ENCODE data around the gene MACROD2. TPM values are rescaled to one million over a fixed set of nuclear protein-coding genes. Genes with fewer than 3 reads are reported as not detected.

The MACROD2 gene
- total RNA-seq, 2 donors from 2014 or later, result 0.94 to 10.4 TPM

DNA sequence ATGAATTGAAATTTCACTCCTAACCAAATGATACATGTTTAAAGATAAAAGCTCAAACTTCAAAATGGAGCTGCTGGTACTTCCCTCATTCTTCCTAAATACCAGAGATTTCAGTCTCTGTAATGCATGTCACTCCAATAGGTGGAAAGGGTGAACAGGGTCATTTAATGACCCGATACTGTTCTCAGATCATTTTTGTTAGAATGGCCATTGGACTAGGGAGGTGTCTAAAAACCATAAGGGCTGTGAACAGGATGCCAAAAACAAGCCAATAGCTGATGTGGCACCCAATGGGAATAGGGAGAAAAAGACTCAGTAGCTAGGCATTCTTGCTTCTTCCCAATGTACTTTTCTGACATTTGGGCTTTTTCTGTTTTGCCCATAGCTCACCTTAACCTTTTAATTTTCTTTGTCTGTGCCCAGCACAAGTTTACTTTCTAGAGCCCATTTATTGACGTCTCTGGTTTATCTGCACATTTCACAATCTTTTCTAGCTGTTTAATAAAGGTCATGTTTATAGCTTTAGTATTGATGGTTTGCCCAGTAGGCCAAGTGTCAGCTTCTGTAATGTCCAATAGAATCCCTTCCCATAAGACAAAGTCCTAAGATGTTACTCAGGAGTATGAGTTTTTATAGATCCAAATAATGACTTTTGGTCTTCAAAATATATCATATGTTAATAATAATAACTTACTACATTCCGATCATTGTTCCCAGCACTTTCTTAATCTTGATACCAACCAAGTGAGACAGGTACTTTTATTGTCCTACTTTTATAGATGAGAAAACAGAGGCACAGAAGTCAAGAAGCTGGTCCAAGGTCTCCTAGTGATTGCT lies 366.4 kb downstream of the MACROD2 start:
- H3K36me3 ChIP-seq, result no peaks in the 10 kb centered on the region
- DNase-seq (ENCODE audit: low spot score), result no peak
- H3K27ac ChIP-seq, result no peak overlapping the region
- TF ChIP-seq, protein P1, sequence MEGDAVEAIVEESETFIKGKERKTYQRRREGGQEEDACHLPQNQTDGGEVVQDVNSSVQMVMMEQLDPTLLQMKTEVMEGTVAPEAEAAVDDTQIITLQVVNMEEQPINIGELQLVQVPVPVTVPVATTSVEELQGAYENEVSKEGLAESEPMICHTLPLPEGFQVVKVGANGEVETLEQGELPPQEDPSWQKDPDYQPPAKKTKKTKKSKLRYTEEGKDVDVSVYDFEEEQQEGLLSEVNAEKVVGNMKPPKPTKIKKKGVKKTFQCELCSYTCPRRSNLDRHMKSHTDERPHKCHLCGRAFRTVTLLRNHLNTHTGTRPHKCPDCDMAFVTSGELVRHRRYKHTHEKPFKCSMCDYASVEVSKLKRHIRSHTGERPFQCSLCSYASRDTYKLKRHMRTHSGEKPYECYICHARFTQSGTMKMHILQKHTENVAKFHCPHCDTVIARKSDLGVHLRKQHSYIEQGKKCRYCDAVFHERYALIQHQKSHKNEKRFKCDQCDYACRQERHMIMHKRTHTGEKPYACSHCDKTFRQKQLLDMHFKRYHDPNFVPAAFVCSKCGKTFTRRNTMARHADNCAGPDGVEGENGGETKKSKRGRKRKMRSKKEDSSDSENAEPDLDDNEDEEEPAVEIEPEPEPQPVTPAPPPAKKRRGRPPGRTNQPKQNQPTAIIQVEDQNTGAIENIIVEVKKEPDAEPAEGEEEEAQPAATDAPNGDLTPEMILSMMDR (IDR thresholded peaks at IDR 0.05), result no peak
- H3K4me3 ChIP-seq, result no peak overlapping the region
- no peaks in the 10 kb centered on the region for H3K4me1 ChIP-seq
- no peaks in the 10 kb centered on the region for H3K27me3 ChIP-seq
- H3K9me3 ChIP-seq, result peaks cover 0 to 13% of the 10 kb centered on the region in 2 donors

DNA sequence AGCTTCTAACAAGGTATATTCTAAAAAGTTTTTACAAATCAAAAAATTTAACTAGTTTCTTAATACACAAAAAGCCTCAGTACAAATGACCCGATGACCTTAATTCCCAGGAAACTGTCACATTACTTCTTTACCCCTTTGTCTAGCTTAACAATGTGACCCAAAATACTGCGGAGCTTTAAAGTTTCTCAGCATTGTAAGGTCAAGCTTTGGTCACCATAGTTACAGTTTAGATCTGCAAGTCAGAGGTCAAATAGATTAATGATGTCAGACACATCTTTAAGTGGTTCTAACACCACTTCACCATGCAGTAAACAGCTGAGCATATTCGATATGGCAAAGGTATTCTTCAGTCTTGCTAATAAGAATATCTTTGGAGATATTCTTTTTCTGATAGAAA lies 378.9 kb downstream of the MACROD2 start:
- Histone ChIP-seq H3K4me1 (no peaks in the 10 kb centered on the region), H3K27me3 (no peaks in the 10 kb centered on the region), H3K36me3 (no peaks in the 10 kb centered on the region), H3K27ac (no peak overlapping the region), H3K4me3 (no peak overlapping the region), H3K9me3 (no peaks in the 10 kb centered on the region)
- no peak for DNase-seq (ENCODE audit: low spot score)
- TF ChIP-seq, protein P1 (IDR thresholded peaks at IDR 0.05), result no peak

DNA sequence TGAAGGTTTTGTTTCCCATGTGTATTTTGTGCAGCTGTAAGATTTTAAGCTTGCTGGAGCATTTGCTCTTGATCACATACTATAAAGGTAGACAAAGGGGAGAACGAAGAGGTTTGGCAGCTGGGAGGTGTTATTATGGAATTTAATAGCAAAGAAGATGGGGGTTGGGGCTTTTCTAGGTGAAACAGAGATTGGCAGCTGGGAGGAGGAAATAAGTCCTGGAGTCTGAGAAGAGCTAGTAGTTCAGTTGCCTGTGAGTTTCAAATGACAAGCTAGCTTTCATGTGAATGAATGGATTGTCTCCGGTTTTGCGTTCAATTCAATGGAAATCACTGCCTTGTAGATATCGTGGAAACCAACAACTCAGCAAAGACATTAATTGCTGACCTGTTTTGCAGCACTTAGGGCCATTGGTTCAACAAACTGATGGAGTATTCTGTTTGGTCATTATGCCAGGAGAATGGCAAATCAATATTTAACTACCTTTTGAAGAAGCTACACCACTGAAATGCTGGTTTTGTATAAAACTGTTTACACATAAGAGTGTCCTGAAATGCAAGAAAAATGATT lies 380.2 kb downstream of the MACROD2 start:
- no peaks in the 10 kb centered on the region for H3K4me1 ChIP-seq
- no peaks in the 10 kb centered on the region for H3K27me3 ChIP-seq
- H3K4me3 ChIP-seq, result no peak overlapping the region
- TF ChIP-seq, protein P1 (IDR thresholded peaks at IDR 0.05), result no peak
- DNase-seq (ENCODE audit: low spot score), result no peak
- H3K27ac ChIP-seq, result no peak overlapping the region
- no peaks in the 10 kb centered on the region for H3K9me3 ChIP-seq
- no peaks in the 10 kb centered on the region for H3K36me3 ChIP-seq

DNA sequence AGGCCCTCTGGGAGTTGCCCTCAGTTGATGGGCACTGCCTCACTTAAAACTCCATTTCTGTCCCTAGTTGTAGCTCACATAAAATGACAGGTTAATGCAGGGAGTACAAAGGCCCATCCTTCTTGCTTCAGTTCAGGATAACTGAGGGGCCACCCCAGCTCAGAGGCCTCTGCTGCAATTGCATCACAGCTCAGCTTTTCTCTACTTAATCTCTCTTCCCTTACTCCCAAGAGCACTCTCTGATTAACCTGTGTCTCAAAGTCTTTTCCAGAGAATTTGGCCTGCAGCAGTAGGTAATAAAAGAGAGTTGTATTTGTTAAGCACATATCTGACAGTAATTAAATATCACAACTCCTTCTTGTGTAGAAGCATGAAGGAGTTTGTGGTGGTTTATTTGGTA lies 383.0 kb downstream of the MACROD2 start:
- no peak for DNase-seq (ENCODE audit: low spot score)
- H3K4me3 ChIP-seq, result no peak overlapping the region
- no peaks in the 10 kb centered on the region for H3K36me3 ChIP-seq
- TF ChIP-seq, protein P1 (IDR thresholded peaks at IDR 0.05), result no peak
- H3K27ac ChIP-seq, result no peak overlapping the region
- H3K4me1 ChIP-seq, result no peaks in the 10 kb centered on the region
- H3K27me3 ChIP-seq, result no peaks in the 10 kb centered on the region
- H3K9me3 ChIP-seq, result no peaks in the 10 kb centered on the region

DNA sequence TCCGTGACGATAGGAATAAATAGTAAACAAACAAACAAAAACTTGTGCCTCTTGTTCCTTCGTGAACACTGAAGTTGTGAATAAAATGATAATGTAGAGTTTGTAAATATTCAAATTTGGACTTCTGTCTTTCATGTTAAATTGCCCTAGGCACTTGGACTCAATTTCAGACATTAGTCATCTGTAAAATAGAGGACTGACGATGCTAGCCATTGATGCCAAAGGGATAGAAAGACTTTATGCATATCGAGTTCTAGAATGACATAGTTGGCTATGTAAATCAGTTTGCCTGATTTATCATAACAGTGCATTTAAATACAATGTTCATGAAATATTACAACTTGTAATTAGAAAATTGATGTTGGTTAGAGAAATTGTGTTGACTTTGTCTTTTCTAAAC lies 388.0 kb downstream of the MACROD2 start:
- H3K36me3 ChIP-seq, result no peaks in the 10 kb centered on the region
- TF ChIP-seq, protein P1 (IDR thresholded peaks at IDR 0.05), result no peak
- no peak overlapping the region for H3K4me3 ChIP-seq
- H3K27me3 ChIP-seq, result no peaks in the 10 kb centered on the region
- H3K27ac ChIP-seq, result no peak overlapping the region
- DNase-seq (ENCODE audit: low spot score), result no peak
- H3K9me3 ChIP-seq, result peaks cover 0 to 16% of the 10 kb centered on the region in 2 donors
- no peaks in the 10 kb centered on the region for H3K4me1 ChIP-seq

Measured in right atrium auricular region (tissue), 2 donors.